Colon (tissue), 2 donors: Measurements from ENCODE around the gene SPRR2A.
"Not testable (repeated sequence)": the region's sequence is repeated elsewhere in the genome, so short reads cannot be mapped to it uniquely, and the experiment has no call there.

ENCODE experiments used
- FAIRE-seq: peaks from 2 replicates; lab custom pipeline; 2012; peaks lifted over from hg19 to GRCh38; lab: Jason Lieb, UNC
- donor health status: control.
- donor health status: control.

SPRR2A gene

GRCh38 chr1:153024413-153024812 lies 32.9 kb downstream of the SPRR2A start:
- FAIRE-seq = no peak

GRCh38 chr1:153023109-153023508 lies 34.2 kb downstream of the SPRR2A start:
- FAIRE-seq = no peak

GRCh38 chr1:153022340-153022739 lies 35.0 kb downstream of the SPRR2A start:
- FAIRE-seq = not testable (repeated sequence)

GRCh38 chr1:153021829-153022228 lies 35.5 kb downstream of the SPRR2A start:
- FAIRE-seq = not testable (repeated sequence)

GRCh38 chr1:153011235-153011758 lies 46.0 kb downstream of the SPRR2A start:
- not testable (repeated sequence) for FAIRE-seq
